Endothelial cell of umbilical vein (primary cell): Measurements from ENCODE around the gene TMEM94. TPM values are rescaled to one million over a fixed set of nuclear protein-coding genes. Genes with fewer than 3 reads are reported as not detected.

Experiments
- BruUV-seq: library from RNA; stranded (reverse); fragments of 400-500 nt; replicated peaks from 2 replicates; lab custom pipeline; 2021; lab: Mats Ljungman, UMichigan
- CTCF ChIA-PET: fragments of 300-600, 350-600 bp; sonication (Branson Sonifier 250); formaldehyde crosslinking; loops from one replicate; lab custom pipeline; 2021; ENCODE audit warnings: antibody characterized with exemption, inconsistent platforms; lab: Charles Lee
- POLR2A ChIA-PET: fragments of 300-600, 350-600 bp; sonication (Branson Sonifier 250); formaldehyde crosslinking; loops from one replicate; lab custom pipeline; 2021; ENCODE audit warnings: antibody characterized with exemption, inconsistent platforms; lab: Charles Lee
- DNase-seq: peaks from one replicate; pipeline ENCODE4 v3.0.0-alpha.2; 2011; ENCODE audit warnings: low read depth, low spot score
- FAIRE-seq: peaks from 2 replicates; lab custom pipeline; 2011; peaks lifted over from hg19 to GRCh38; lab: Jason Lieb, UNC
- H2AFZ ChIP-seq: 2 replicates; pipeline ENCODE4 v1.6.0; 2012; ENCODE audit warnings: low read depth, low read length, control low read depth, inconsistent platforms
- H3K27ac ChIP-seq: 2 replicates; pipeline ENCODE4 v1.5.1; 2011; ENCODE audit warnings: low read depth, mild to moderate bottlenecking, control low read depth, low read length, moderate library complexity; ENCODE audit not compliant: insufficient read depth
- H3K27me3 ChIP-seq, 2 experiments: 2 replicates each; pipeline versions ENCODE4 v1.6.0 to v1.6.1; 2011; ENCODE audit warnings: low read length in 2 of 2, mixed read lengths in 1 of 2; ENCODE audit not compliant: control insufficient read depth in 2 of 2, insufficient read depth in 2 of 2
- H3K36me3 ChIP-seq, 2 experiments: 2 replicates in 1 of 2; 3 replicates in 1 of 2; pipeline ENCODE4 v1.5.1; 2011; ENCODE audit warnings: low read length in 2 of 2, mild to moderate bottlenecking in 1 of 2, moderate library complexity in 1 of 2; ENCODE audit not compliant: control insufficient read depth in 2 of 2, insufficient read depth in 2 of 2; ENCODE audit errors: extremely low read depth in 1 of 2
- H3K4me1 ChIP-seq: 3 replicates; pipeline ENCODE4 v1.5.1; 2011; ENCODE audit warnings: mild to moderate bottlenecking, low read length; ENCODE audit not compliant: control insufficient read depth, insufficient read depth; ENCODE audit errors: extremely low read depth
- H3K4me2 ChIP-seq: 2 replicates; pipeline ENCODE4 v1.6.1; 2011; ENCODE audit warnings: low read length, control low read depth, mixed read lengths; ENCODE audit not compliant: insufficient read depth
- H3K4me3 ChIP-seq, 3 experiments: fragments of 200-600 bp in 1 of 3; sonication (generic), shearing (Covaris generic) in 1 of 3; replicated peaks in 1 of 3; 2 replicates each; pipeline ENCODE4 v1.5.1; 2011 to 2016; ENCODE audit warnings: control low read depth in 3 of 3, low read length in 3 of 3, mild to moderate bottlenecking in 2 of 3, inconsistent platforms in 1 of 3, low read depth in 1 of 3, moderate library complexity in 1 of 3; ENCODE audit not compliant: insufficient read depth in 1 of 3
- H3K79me2 ChIP-seq: 2 replicates; pipeline ENCODE4 v1.6.0; 2012; ENCODE audit warnings: low read length, inconsistent platforms; ENCODE audit not compliant: control insufficient read depth, insufficient read depth
- H3K9ac ChIP-seq: replicated peaks from 2 replicates; pipeline ENCODE3; 2011; ENCODE audit warnings: low read length, control low read depth; ENCODE audit not compliant: insufficient read depth; ENCODE audit errors: extremely low read depth
- H3K9me1 ChIP-seq: replicated peaks from 3 replicates; pipeline ENCODE4 v1.6.0; 2011; ENCODE audit warnings: mild to moderate bottlenecking, low read length; ENCODE audit not compliant: control insufficient read depth, insufficient read depth; ENCODE audit errors: extremely low read depth
- H3K9me3 ChIP-seq: replicated peaks from 2 replicates; pipeline ENCODE4 v1.5.1; 2012; ENCODE audit warnings: low read length, inconsistent platforms; ENCODE audit not compliant: control insufficient read depth, insufficient read depth
- H4K20me1 ChIP-seq: replicated peaks from 2 replicates; pipeline ENCODE3; 2011; ENCODE audit warnings: mild to moderate bottlenecking, low read length; ENCODE audit not compliant: control insufficient read depth, insufficient read depth; ENCODE audit errors: extremely low read depth
- EZH2 ChIP-seq: IDR thresholded peaks from 2 replicates; pipeline ENCODE4 v1.6.1; 2012; ENCODE audit warnings: borderline replicate concordance, low read depth, mild to moderate bottlenecking, moderate library complexity, low read length, inconsistent platforms; ENCODE audit not compliant: severe bottlenecking
- FOS ChIP-seq: IDR thresholded peaks from 2 replicates; pipeline ENCODE4 v1.6.1; 2011; ENCODE audit warnings: mild to moderate bottlenecking, low read length, moderate library complexity, borderline replicate concordance; ENCODE audit not compliant: insufficient read depth
- GATA2 ChIP-seq: IDR thresholded peaks from 2 replicates; pipeline ENCODE4 v1.7.0; 2011; ENCODE audit warnings: low read depth, mild to moderate bottlenecking, moderate library complexity, mixed read lengths, low read length; ENCODE audit not compliant: insufficient read length, insufficient read depth
- JUN ChIP-seq: IDR thresholded peaks from 2 replicates; pipeline ENCODE4 v1.6.1; 2011; ENCODE audit warnings: borderline replicate concordance, low read depth; ENCODE audit not compliant: insufficient read length, insufficient read depth
- MYC ChIP-seq: IDR thresholded peaks from one replicate; pipeline ENCODE4 v1.6.1; 2011; ENCODE audit warnings: mild to moderate bottlenecking, low read depth, low read length
- POLR2A ChIP-seq: IDR thresholded peaks from 2 replicates; pipeline ENCODE4 v1.6.1; 2012; ENCODE audit warnings: low read depth, mild to moderate bottlenecking, control low read depth, low read length
- POLR2AphosphoS5 ChIP-seq: IDR thresholded peaks from 2 replicates; pipeline ENCODE4 v1.6.1; 2012; ENCODE audit warnings: low read depth, mild to moderate bottlenecking, control low read depth, low read length, moderate library complexity; ENCODE audit not compliant: insufficient read depth
- dilution Hi-C: fragments of 300-500 bp; cut with MboI; formaldehyde crosslinking; loops from one replicate; pipeline ENCODE4 v1.15.0; 2019; ENCODE audit warnings: low sequenced_read_pairs; ENCODE audit not compliant: extremely low pct_ligation_motif_present
- intact Hi-C: fragments of 100-400 bp; cut with micrococcal nuclease; formaldehyde crosslinking; loops from one replicate; pipeline ENCODE4 v1.10.0; 2022
- polyA plus RNA-seq, 4 experiments: library from polyadenylated mRNA; depleted of rRNA in 3 of 4; stranded (reverse) in 3 of 4; unstranded in 1 of 4; fragments of >200 nt; gene quantifications; 2 replicates each; pipeline versions ENCODE4 v1.2.1 to v1.2.3, GENCODE V29; 2011 to 2012; ENCODE audit warnings: missing spikeins in 1 of 4
- total RNA-seq: library from RNA; stranded (reverse); gene quantifications from 2 replicates; pipeline ENCODE4 v1.2.3, GENCODE V29; 2021
- TF ChIP-seq, protein P1 (sequence below), 2 donors: IDR thresholded peaks; 1 replicate in 1 of 2; 2 replicates in 1 of 2; pipeline ENCODE4 v1.5.1; 2011; ENCODE audit warnings: low read length in 2 of 2, mild to moderate bottlenecking in 2 of 2, moderate library complexity in 2 of 2, control low read depth in 1 of 2, inconsistent platforms in 1 of 2, low read depth in 1 of 2; ENCODE audit not compliant: insufficient read depth in 1 of 2; ENCODE audit errors: extremely low read depth in 1 of 2
- TF ChIP-seq, protein P2 (sequence below): IDR thresholded peaks from 2 replicates; pipeline ENCODE4 v1.6.1; 2011; ENCODE audit not compliant: insufficient read depth, insufficient read length

Gene TMEM94
- total and polyA plus RNA-seq, 2 donors (not counting 3 experiments of a cell fraction or from before 2014, with no cell fraction given), result 69.2 to 75.9 TPM

DNA sequence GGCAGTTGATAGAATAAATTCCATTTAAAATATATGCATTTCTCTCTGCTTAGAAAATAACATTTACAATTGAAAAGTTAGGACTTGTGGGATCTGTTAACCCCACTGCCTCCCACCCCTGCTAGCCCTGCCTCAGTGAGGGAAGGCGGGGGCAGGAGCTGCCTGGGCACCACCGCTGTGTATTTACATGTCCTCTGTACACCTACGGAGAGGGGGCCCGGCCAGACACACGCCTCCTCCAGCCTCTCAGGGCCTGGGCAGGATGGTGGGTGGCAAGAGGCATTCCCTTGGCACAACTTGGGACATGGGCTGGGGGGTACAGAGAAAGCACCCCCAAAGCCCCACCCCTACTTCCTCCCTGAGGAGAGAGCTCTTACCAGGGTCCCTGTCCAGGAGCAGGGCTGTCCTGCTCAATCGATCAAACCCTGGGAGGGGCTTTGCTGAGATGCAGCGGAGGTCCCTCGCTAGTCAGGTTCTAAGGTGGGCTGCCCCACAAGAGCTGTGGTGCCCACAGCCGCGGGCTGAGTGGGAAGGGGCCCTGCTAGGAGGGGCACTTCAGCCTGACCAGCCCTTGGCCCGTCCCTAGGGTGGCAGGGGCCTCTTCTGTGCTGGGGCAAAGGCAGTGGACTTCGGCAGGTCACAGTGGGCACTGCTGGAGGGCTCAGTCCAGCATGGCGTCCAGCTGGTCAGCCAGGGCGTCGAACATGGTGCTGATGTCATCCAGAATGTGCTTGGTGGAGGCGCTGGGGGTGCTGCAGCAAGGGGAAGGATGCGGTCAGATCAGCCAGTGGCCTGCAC is 44.2 kb downstream of the TMEM94 start:
- no peak overlapping the region for H3K4me2 ChIP-seq
- no peak for FAIRE-seq
- H4K20me1 ChIP-seq, result no peaks in the 10 kb centered on the region
- dilution Hi-C loops (no loop called here), intact Hi-C loops (no loop called here)
- H3K9ac ChIP-seq, result no peak overlapping the region
- TF ChIP-seq POLR2AphosphoS5, result no peak
- TF ChIP-seq FOS, result no peak
- TF ChIP-seq JUN, result no peak
- no peak for TF ChIP-seq EZH2
- no peak for TF ChIP-seq MYC
- TF ChIP-seq, protein P1, sequence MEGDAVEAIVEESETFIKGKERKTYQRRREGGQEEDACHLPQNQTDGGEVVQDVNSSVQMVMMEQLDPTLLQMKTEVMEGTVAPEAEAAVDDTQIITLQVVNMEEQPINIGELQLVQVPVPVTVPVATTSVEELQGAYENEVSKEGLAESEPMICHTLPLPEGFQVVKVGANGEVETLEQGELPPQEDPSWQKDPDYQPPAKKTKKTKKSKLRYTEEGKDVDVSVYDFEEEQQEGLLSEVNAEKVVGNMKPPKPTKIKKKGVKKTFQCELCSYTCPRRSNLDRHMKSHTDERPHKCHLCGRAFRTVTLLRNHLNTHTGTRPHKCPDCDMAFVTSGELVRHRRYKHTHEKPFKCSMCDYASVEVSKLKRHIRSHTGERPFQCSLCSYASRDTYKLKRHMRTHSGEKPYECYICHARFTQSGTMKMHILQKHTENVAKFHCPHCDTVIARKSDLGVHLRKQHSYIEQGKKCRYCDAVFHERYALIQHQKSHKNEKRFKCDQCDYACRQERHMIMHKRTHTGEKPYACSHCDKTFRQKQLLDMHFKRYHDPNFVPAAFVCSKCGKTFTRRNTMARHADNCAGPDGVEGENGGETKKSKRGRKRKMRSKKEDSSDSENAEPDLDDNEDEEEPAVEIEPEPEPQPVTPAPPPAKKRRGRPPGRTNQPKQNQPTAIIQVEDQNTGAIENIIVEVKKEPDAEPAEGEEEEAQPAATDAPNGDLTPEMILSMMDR (IDR thresholded peaks at IDR 0.05; ENCODE audit: extremely low read depth in 1 of 2, insufficient read depth in 1 of 2, low read depth in 1 of 2, low read length in 2 of 2), result no peak
- TF ChIP-seq, protein P2, sequence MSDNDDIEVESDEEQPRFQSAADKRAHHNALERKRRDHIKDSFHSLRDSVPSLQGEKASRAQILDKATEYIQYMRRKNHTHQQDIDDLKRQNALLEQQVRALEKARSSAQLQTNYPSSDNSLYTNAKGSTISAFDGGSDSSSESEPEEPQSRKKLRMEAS, result no peak
- no peak for TF ChIP-seq POLR2A
- TF ChIP-seq GATA2, result no peak
- POLR2A ChIA-PET, result no interaction called here
- peaks cover 0 to 36% of the 10 kb centered on the region in 2 experiments for H3K36me3 ChIP-seq
- H3K4me1 ChIP-seq, result peaks cover 3% of the 10 kb centered on the region
- BruUV-seq, result TSS peak; percentile 54
- DNase-seq, result no peak
- H3K27me3 ChIP-seq, result no peaks in the 10 kb centered on the region
- no peak overlapping the region for H2AFZ ChIP-seq
- no peaks in the 10 kb centered on the region for H3K9me3 ChIP-seq
- H3K79me2 ChIP-seq, result no peaks in the 10 kb centered on the region
- H3K27ac ChIP-seq, result no peak overlapping the region
- CTCF ChIA-PET, result no interaction called here
- H3K9me1 ChIP-seq, result no peaks in the 10 kb centered on the region
- H3K4me3 ChIP-seq, result no peak overlapping the region
